GM21423 (cell line): Measurements from ENCODE around the gene ATPAF1.

ENCODE experiments used
- ATAC-seq: cut with Tn5 transposase; IDR thresholded peaks from one replicate; pipeline ENCODE4 v1.9.1; 2021; ENCODE audit warnings: mild to moderate bottlenecking, moderate library complexity; ENCODE audit not compliant: unreplicated experiment

ATPAF1 gene

DNA sequence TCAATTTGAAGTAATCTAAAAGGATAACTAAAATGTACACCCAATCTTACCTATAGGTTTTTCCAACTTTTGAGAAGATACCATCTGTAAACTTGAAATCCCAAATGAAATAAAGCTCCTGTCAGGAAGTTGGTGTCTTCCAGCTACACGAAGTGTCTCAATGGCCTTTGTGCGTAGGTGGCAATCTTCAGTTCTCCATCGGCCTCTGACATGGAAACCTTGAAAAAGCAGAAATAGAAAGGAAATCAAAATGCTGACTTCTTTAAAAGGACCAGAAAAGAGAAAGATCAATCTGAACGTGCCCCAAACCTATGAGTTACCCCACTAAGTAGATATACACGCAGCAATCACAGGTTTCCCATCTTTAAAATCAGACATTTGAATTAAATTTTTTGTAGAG lies 74.1 kb downstream of the ATPAF1 start:
- ATAC-seq = no peak

DNA sequence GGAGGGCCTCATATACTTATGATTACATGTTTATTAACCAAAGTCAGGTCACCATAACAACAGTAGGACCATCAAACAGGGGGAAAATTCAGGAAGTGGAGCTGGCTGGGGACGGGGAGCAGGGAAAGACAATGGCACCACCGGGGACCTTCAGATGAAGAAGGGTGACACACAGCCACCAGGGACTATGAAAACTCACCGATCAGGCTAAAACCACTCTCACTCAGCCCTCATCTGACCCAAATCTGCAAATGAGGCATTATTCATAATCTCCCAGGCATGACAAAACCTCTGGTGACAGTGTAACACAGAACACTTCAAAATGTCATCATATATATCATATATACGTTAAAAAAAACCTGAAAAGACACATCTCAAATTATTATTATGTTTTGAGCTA lies 75.3 kb downstream of the ATPAF1 start:
- ATAC-seq = no peak

DNA sequence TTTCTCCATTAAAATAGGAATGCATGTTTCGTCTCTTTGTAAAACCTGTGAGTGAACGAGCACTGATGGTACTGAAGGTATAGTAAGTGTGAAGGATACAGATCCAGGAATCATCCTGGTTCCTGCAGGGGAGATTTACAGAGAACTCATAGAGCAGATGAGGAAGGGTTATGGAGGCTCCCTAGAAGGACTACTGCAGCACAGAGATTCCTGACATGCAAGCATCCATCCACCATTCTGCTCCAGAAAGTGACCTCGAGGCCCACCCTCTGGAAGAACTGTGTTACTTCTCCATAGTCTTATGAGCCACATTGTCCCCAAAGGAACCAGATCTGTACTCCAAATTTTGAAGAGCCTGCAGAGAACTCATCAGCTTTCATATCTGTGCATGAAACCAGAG lies 78.6 kb downstream of the ATPAF1 start:
- no peak for ATAC-seq

DNA sequence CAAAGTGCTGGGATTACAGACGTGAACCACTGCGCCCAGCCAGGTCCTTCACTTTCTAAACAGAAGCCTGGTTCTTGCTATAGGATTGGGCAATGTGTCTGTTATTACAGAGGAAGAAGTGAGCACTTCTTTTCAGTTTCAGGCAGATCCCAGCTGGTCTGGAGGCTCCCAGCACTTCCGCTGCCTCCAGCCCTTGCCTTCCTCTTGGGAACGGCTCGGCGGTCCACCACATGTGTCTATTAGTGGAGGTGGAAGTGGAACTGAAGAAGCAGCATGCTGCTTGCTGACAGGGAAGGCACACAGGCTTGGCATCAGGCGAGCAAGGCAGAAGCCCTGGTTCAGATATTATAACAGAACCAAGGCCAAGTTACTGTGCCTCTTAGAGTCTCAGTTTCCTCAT lies 81.1 kb downstream of the ATPAF1 start:
- no peak for ATAC-seq

DNA sequence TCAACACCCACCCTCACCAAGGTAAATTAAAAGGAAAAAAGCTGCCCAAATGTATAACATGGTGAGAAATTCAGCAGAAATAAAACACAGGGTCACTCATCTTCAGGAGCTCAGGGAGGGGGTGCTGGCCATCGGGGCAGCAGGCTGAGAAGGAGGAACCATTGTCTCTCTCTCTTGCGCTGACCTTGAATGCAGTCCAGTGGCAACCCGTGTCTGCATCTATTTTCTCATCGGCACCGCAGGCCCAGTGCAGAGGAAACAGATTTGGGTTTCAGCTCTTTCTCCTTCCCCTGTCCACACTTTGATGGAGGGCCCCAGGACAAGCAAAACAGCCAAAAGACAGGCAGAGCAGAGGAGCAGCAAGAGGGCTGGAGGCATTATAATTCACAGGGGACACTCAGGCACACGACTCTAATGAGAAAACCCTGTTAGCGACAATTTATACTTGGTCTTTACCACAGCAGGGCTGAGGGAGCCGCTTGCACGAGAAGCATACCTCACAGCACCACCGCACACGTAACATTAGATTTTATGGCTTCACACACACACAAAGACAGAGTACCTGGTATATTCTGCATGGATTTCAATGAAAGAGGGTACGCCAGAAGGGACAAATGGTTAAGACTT lies 82.7 kb downstream of the ATPAF1 start:
- no peak for ATAC-seq

DNA sequence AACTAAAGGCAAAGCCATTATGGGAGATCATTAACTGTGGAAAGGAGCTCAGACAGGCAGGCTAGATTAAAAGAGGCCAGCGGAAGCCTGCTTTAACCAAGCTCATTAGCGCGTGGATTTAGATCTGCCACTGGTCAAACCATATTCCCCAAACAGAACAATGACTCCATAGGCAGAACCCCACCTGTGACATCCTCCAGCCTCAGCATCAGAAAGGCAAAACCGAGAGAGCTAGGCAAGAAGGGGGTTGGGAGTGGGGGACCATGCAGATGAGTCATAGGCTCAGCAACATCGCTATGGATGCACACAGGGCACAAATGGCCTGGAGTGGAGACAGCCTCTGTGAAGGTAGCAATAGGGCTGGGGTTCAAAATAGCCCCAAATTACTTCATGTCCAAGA lies 84.7 kb downstream of the ATPAF1 start:
- no peak for ATAC-seq

DNA sequence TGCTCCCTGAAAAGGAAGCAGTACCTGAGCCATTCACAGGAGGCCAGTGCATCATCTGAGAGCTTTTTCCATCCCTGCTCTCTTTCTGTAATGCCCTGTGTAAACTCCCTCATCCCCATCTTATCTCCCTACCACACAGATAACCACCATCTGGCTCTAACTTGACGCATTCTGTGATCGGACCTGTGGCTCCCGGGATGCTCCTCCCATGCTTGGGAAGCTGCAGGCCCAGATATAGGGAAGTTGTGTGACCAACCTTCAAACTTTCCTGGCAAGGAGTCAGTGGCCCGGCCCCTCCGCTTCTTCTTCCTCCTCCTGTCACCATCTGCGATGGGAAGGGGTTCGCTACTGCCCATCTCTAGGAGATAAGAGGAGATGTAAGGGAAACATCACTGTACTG lies 85.2 kb downstream of the ATPAF1 start:
- no peak for ATAC-seq
